ENCODE results near the gene GLE1. TPM values are rescaled to one million over a fixed set of nuclear protein-coding genes. Genes with fewer than 3 reads are reported as not detected.

GLE1 gene
- total and polyA plus RNA-seq, 2 experiments from 2014 or later, result 13.3 to 19.5 TPM

- TF ChIP-seq EZH2 (IDR thresholded peaks at IDR 0.05; ENCODE audit: borderline replicate concordance) (no peak), CTCF (IDR thresholded peaks at IDR 0.05; ENCODE audit: poor library complexity) (no peak), EZH2phosphoT487 (IDR thresholded peaks at IDR 0.05; ENCODE audit: low read depth, severe bottlenecking, unreplicated experiment) (no peak)
- H3K36me3 ChIP-seq (replicated peaks; ENCODE audit: insufficient read depth, low read depth), result no peaks in the 10 kb centered on the region
- H3K4me2 ChIP-seq, result no peak overlapping the region
- H3K9me2 ChIP-seq (replicated peaks; ENCODE audit: insufficient read depth), result no peaks in the 10 kb centered on the region
- no peak for DNase-seq (ENCODE audit: low spot score)
- H3K27me3 ChIP-seq, result no peaks in the 10 kb centered on the region
- no peaks in the 10 kb centered on the region for H3K9me3 ChIP-seq (ENCODE audit: low read depth)
- H2AFZ ChIP-seq, result no peak overlapping the region
- H3K79me2 ChIP-seq, result peaks cover 13% of the 10 kb centered on the region
- no peaks in the 10 kb centered on the region for H4K20me1 ChIP-seq (ENCODE audit: insufficient read depth, poor library complexity, severe bottlenecking)
- no peak overlapping the region for H3K4me3 ChIP-seq
- peaks cover 8% of the 10 kb centered on the region for H3K4me1 ChIP-seq (ENCODE audit: insufficient read depth)
- 79% methylated on average over 7 of the region's 7 CpGs for WGBS (ENCODE audit: low lambda C conversion rate, missing lambda C conversion rate)
- no peak overlapping the region for H3K27ac ChIP-seq
Observed at GRCh38 chr9:128548876-128549275, 44.4 kb downstream of the GLE1 start.

- WGBS (ENCODE audit: low lambda C conversion rate, missing lambda C conversion rate), result 80% methylated on average over 2 of the region's 2 CpGs
- no peak overlapping the region for H3K4me2 ChIP-seq
Observed at GRCh38 chr9:128550226-128550625, 45.7 kb downstream of the GLE1 start.

GRCh38 chr9:128550770-128551656 lies 46.5 kb downstream of the GLE1 start:
- Histone ChIP-seq H2AFZ (peak overlapping the region; percentile 42), H3K27ac (peak overlapping the region; percentile 69), H3K27me3 (no peaks in the 10 kb centered on the region), H3K4me3 (peak overlapping the region; percentile 48), H3K4me2 (peak overlapping the region; percentile 76), H3K79me2 (peaks cover 31% of the 10 kb centered on the region), H4K20me1 (ENCODE audit: insufficient read depth, poor library complexity, severe bottlenecking) (peaks cover 14% of the 10 kb centered on the region), H3K36me3 (replicated peaks; ENCODE audit: insufficient read depth, low read depth) (no peaks in the 10 kb centered on the region), H3K9me3 (ENCODE audit: low read depth) (no peaks in the 10 kb centered on the region), H3K9me2 (replicated peaks; ENCODE audit: insufficient read depth) (no peaks in the 10 kb centered on the region), H3K4me1 (ENCODE audit: insufficient read depth) (peaks cover 28% of the 10 kb centered on the region)
- 60% methylated on average over 11 of the region's 11 CpGs for WGBS (ENCODE audit: low lambda C conversion rate, missing lambda C conversion rate)
- TF ChIP-seq EZH2 (IDR thresholded peaks at IDR 0.05; ENCODE audit: borderline replicate concordance), result no peak
- TF ChIP-seq CTCF (IDR thresholded peaks at IDR 0.05; ENCODE audit: poor library complexity), result no peak
- TF ChIP-seq EZH2phosphoT487 (IDR thresholded peaks at IDR 0.05; ENCODE audit: low read depth, severe bottlenecking, unreplicated experiment), result no peak
- DNase-seq (ENCODE audit: low spot score), result peak; percentile 16

More at GRCh38 chr9:128550226-128550625, 45.7 kb downstream of the GLE1 start:
- peaks cover 21% of the 10 kb centered on the region for H3K4me1 ChIP-seq (ENCODE audit: insufficient read depth)
- H3K9me2 ChIP-seq (replicated peaks; ENCODE audit: insufficient read depth), result no peaks in the 10 kb centered on the region
- H3K9me3 ChIP-seq (ENCODE audit: low read depth), result no peaks in the 10 kb centered on the region
- H4K20me1 ChIP-seq (ENCODE audit: insufficient read depth, poor library complexity, severe bottlenecking), result peaks cover 8% of the 10 kb centered on the region
- DNase-seq (ENCODE audit: low spot score), result no peak
- no peaks in the 10 kb centered on the region for H3K27me3 ChIP-seq
- H2AFZ ChIP-seq, result no peak overlapping the region
- H3K4me3 ChIP-seq, result no peak overlapping the region
- H3K79me2 ChIP-seq, result peaks cover 24% of the 10 kb centered on the region
- peak overlapping the region; percentile 69 for H3K27ac ChIP-seq
- TF ChIP-seq EZH2phosphoT487 (IDR thresholded peaks at IDR 0.05; ENCODE audit: low read depth, severe bottlenecking, unreplicated experiment) (no peak), EZH2 (IDR thresholded peaks at IDR 0.05; ENCODE audit: borderline replicate concordance) (no peak), CTCF (IDR thresholded peaks at IDR 0.05; ENCODE audit: poor library complexity) (no peak)
- H3K36me3 ChIP-seq (replicated peaks; ENCODE audit: insufficient read depth, low read depth), result no peaks in the 10 kb centered on the region
